Femur (tissue), 1 donor: ENCODE results near the gene NXPH3.
"Not testable (repeated sequence)": the region's sequence is repeated elsewhere in the genome, so short reads cannot be mapped to it uniquely, and the experiment has no call there.

ENCODE experiments used
- DNase-seq: peaks from one replicate; pipeline ENCODE4 v3.0.0-alpha.2; 2017

Gene NXPH3

DNA sequence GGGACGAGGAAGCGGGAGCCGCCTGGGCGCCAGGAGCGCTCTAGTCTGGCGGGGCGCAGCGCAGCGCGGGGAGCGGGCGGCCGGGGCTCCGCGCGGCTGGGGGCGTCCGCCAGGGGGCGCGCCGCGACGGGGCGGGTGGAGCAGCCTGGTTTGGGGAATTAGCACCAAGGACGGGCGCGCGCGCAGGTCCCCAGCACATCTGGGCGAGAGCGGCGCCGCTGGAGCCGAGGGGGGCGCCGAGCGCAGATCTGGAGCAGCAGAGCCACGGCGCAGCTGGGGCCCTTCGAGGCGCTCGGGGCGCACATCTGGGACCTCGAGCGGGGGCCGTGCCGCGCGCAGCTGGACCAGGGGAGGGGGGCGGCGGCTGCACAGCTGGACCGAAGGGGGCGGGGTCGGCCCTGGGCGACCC is at the start of gene NXPH3:
NXPH3 (plus strand) TSS at position 193 of the 409 bp plus-strand sequence. CDS start 349 bp downstream, outside the sequence.
- DNase-seq = peak; percentile 70

DNA sequence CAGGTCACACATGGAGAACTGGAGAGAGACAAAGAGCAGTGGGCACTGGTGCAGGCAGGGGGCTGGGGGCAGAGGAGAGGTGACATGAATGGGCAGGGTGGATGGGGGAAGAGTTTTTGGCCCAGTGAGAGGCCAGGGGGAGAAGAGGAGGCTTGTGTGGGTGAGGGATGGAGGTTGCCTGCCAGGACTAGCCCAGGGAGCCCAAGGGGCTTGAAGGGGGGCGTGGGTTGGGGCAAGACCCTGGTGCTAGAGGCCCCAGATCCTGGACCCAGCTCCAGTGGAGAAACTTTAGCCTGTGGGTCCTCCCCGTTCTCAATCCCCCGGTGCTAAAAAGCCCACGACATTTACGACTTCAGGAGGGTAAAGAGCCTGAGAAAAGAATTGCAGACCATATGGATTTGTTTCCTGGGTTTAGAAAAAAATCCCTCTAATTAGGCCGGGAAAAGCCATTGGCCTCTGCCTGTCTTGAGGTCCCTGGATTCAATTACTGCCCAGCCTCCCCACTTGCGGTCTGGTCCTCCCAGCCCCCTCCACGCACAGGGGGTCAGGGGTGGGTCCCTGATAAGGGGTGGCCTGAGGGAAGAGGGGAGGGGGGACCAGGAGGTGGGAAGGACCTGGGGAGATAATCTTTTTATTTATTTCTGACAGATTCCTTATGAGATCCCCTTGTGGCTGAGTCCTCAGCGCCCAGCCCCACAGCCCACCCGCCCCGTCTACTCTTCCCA is 47.6 kb upstream of the NXPH3 start:
- peak; percentile 36 for DNase-seq

DNA sequence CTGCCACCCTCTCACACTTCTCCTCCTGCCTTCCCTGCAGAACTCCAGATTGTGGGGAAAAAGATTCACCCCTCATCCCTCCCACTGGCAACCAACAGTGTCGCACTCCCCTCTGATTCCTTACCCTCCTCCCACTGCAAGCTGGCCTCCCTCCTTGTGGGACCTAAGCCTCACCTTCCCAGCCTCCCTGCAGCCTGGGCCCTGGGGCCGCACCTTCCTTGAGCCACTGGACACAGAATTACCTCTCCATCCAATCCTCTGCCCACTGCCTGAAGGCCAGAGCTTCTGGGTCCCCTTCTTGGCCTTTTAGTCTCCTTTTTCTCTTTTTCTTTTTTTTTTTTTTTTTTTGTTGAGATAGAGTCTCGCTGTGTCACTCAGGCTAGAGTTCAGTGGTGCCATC is 46.7 kb upstream of the NXPH3 start:
- DNase-seq = no peak

DNA sequence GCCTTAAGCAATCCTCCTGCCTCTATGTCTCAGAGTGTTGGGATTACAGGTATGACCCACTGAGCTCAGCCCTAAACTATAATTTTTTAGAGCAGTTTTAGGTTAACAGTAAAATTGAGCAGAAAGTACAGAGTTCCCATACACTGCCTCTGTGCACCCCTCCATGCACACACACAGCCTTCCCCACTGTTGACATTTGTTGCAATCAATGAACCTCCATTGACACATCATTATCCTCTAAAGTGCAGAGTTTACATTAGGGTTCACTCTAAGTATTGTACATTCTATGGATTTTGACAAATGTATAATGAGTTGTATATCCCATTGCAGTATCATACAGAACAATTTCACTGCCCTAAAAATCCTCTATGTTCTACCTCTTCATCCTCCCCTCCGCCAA is 45.6 kb upstream of the NXPH3 start:
- no peak for DNase-seq

- DNase-seq = no peak
Observed at GRCh38 chr17:49543860-49544259, 31.8 kb upstream of the NXPH3 start.

DNA sequence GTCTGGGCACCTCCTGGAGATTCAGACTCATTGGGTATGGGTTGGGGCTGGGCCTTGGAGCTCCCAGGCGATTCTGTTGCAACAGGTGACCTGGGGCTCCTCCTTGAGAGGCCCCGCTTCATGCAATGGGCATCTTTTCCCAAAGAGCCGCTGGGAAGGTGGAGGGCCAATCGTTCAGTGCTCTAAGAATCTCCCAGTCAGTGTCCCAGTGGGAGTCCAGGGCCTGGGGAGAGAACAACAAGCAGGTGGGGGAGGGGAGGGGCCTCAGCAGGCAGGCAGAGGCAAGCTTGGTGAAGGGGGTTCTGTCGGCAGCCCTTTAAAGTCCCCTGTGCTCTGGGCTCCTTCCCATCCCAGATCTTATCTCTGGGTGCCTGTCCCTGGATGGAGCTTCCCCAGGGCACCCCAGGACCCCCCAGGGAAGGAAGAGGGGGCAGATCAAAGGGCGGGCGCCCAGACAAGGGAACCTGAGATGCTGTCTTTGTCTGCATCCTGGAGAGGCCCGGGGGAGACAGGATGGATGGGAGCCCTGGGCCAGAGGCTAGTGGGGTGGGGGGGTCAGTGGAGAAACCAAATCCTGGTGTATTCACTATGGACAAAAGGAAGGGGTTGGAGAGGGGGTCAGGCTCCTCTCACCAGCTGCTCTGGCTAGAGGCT is 30.5 kb upstream of the NXPH3 start:
- no peak for DNase-seq

DNA sequence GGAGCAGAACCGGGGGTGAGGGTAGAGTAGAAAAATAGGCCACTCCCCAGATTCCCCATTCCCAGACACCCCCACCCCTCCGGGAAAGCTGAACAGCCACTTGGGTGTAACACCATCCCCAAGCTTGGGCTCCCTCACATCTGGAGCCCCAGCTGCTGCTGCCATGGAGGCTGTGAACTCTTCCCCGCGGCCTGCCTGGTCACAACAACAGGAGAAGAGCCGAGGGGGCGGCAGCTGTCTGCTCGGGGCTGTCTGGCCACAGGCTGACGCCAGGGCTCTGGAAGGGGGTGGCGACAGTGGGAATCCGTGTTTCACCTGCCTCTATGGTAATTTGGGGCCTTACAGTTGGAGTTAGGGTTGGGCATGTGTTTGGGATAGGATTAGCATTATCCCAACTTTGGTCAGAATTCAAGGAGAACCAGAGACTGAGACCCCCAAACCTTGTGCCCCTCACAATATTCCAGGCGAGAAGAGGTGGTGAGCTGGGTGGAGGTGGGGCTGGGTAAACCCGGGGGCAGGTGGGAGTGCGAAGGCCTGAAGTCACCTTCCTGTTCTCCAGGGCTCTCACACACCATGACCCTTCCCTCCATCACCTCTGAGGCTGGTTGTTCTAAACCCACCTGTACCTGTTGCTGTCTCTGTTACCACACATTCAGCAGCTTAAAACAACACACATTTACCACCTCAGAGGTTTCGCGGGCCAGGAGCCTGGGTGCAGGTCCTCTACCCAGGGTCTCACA is 29.7 kb upstream of the NXPH3 start:
- DNase-seq = peak; percentile 45

DNA sequence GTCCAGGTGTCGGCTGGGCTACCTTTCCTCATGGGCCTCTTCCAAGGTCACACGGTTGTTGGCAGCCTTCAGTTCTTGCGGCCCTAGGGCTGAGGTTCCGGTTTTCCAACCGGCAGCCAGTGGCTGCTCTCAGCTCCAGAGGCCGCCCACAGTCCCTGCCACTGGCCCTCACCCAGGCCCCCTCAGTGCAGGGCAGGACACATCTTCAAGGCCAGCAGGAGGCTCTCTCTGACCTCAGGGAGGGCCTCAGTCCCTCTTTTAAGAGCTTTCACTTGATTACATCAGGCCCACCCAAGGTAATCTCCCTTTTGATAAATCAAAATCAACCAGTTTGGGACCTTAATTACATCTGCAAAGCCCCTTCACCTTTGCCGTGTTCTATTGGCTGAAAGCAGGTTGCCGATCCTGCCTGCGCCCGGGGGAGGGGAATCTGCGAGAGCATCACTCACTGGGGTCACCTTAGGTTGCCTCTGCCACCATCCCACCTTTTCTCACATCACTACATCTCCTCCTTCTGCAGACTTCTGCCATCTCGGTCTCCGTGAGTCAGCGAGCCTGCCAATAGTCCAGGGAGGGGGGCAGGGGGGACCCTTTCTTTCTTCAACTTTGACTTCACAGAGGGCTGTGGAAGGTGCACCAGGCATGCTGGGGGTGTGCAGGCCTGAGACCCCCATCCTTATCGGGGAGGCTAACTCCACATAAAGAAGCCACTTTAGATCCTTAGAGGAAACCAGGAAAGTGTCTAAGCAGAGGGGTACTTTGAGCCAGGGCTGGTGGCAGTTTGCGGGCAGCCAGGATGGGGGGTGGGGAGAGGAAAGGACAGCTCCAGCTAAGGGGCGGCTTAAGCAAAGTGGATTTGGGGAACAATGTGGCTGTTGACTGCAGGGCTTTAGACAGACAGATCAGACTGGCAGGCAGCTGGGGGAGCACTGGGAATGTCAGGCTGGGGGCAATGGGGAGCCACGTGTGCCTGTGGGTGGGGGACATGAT is 28.8 kb upstream of the NXPH3 start:
- no peak for DNase-seq

GRCh38 chr17:49547566-49547965 is 28.1 kb upstream of the NXPH3 start:
- peak; percentile 45 for DNase-seq

- peak; percentile 62 for DNase-seq
Observed at GRCh38 chr17:49548051-49548505, 27.6 kb upstream of the NXPH3 start.

DNA sequence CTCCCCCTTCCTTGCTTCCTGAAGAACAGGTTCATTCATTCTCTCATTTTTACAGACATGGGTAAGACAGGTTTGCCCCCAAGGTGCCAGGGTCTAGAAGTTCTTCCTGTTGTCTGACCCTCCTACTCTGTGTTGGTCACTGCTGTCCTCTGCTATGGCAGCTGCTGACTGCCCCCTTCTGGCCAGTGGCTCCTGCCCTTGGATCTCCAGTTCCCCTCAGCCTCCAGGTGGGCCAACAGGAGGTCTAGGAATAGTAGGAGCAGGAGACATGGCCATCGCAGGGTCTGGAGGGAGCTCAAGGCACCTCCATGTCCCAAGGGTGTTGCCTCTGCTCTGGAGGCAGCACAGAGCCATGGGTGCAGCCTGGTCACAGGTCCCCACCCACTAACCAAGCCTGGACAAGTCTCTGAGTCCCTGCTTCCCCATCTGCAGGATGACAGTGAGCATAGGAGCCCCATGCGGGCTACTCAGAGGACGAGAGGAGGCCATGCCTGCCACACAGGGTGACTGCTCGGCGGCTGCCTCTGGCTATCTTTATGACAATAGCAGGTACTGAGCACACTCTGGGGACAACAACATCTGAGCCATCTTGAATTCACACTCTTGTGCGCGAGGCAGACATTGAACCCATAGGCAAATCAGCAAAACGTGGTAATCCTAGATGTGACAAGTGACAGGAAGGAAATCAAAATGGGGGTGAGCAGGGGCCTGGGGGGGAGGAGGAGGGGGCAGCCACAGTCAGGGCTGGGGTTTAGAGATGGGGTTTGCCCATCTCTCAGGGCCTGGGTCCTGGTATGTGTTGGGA is 27.0 kb upstream of the NXPH3 start:
- DNase-seq = no peak

GRCh38 chr17:49549311-49549605 is 26.4 kb upstream of the NXPH3 start:
- DNase-seq = no peak

GRCh38 chr17:49549691-49550678 is 25.7 kb upstream of the NXPH3 start:
- DNase-seq = no peak

DNA sequence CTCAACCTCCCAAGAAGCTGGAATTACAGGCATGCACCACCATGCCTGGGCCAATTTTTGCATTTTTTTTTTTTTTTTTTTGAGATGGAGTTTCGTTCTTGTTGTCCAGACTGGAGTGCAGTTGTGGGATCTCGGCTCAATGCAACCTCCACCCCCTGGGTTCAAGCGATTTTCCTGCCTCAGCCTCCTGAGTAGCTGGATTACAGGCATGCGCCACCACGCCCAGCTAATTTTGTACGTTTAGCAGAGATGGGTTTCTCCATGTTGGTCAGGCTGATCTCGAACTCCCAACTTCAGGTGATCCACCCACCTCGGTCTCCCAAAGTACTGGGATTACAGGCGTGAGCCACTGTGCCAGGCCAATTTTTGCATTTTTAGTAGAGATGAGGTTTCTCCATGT is 24.9 kb upstream of the NXPH3 start:
- DNase-seq = not testable (repeated sequence)

- no peak for DNase-seq
Observed at GRCh38 chr17:49551221-49552069, 24.2 kb upstream of the NXPH3 start.

DNA sequence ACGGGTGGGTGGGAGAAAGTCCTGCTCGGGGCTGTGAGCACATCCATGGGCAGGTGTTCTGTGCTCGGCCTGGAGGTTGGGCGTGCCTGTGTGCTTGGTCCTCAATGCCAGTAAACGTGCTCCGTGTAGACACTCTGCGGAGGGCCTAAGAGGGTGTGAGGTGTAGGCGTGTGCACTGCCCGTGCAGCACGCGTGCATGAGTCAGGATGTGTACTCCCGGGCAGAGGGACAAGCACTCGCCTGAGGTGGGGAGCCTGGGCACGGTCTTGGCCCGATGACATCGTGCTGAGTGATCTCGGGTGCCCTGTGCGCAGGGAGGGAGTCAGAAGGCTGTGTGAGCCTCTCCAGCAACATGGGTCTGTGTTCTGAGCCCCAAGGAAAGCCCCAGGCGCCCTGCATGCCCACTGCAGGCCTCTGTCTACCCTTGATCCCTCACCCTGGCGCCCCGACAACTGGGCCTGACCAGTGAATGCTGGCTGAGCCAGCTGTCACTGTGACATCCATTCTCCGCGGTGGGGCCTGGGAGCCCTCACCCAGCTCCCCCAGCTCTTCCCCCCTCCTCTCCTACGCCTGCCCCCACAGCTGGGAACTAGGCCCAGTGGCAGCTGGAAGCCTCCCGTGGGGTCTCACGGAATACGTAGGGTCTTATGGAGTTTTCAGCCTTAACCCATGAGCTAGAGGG is 23.5 kb upstream of the NXPH3 start:
- DNase-seq = peak; percentile 75

GRCh38 chr17:49553676-49554335 is 21.9 kb upstream of the NXPH3 start:
- no peak for DNase-seq
